WTC11 (cell line): Measurements from ENCODE around the gene STARD13. TPM values are rescaled to one million over a fixed set of nuclear protein-coding genes. Genes with fewer than 3 reads are reported as not detected.

Experiments
- ATAC-seq: fragments of 200-7000 bp; cut with Tn5 transposase; 2 replicates; pipeline ENCODE4 v1.10.0; 2021; ENCODE audit warnings: mild to moderate bottlenecking, moderate library complexity
- CTCF ChIA-PET: fragments of 300-600 bp; sonication (Branson Sonifier 250); formaldehyde crosslinking; loops from one replicate; lab custom pipeline; 2021; ENCODE audit warnings: antibody characterized with exemption; lab: Charles Lee
- POLR2A ChIA-PET: fragments of 350-600 bp; sonication (Branson Sonifier 250); formaldehyde crosslinking; loops from one replicate; lab custom pipeline; 2021; ENCODE audit warnings: antibody characterized with exemption; lab: Charles Lee
- DNase-seq: peaks from one replicate; pipeline ENCODE4 v3.0.0; 2021; ENCODE audit warnings: low spot score
- H3K27ac Mint-ChIP-seq: 2 replicates; pipeline ENCODE4 v1.8.0; 2021; ENCODE audit warnings: mixed read lengths
- H3K27me3 Mint-ChIP-seq: 2 replicates; pipeline ENCODE4 v1.8.0; 2021; ENCODE audit warnings: low read depth, mild to moderate bottlenecking, moderate library complexity, mixed read lengths
- H3K36me3 Mint-ChIP-seq: 2 replicates; pipeline ENCODE4 v1.8.0; 2021; ENCODE audit warnings: mixed read lengths
- H3K4me1 Mint-ChIP-seq: 2 replicates; pipeline ENCODE4 v1.8.0; 2022; ENCODE audit warnings: mixed read lengths
- H3K4me3 Mint-ChIP-seq: 2 replicates; pipeline ENCODE4 v1.8.0; 2021; ENCODE audit warnings: mild to moderate bottlenecking, moderate library complexity, mixed read lengths
- H3K9me3 Mint-ChIP-seq: 2 replicates; pipeline ENCODE4 v1.8.0; 2021; ENCODE audit warnings: mixed read lengths
- ESRRA ChIP-seq: sonication (generic); formaldehyde crosslinking; IDR thresholded peaks from 2 replicates; pipeline ENCODE4 v1.8.1; 2022; ENCODE audit warnings: mild to moderate bottlenecking, missing genetic modification reagents, borderline replicate concordance
- ETV6 ChIP-seq: sonication (generic); formaldehyde crosslinking; IDR thresholded peaks from 2 replicates; pipeline ENCODE4 v1.8.1; 2022; ENCODE audit warnings: mild to moderate bottlenecking, missing genetic modification reagents
- FOXJ3 ChIP-seq: sonication (generic); formaldehyde crosslinking; IDR thresholded peaks from 2 replicates; pipeline ENCODE4 v1.9.0; 2021; ENCODE audit warnings: missing genetic modification reagents, mild to moderate bottlenecking, borderline replicate concordance
- HMGXB4 ChIP-seq: sonication (generic); formaldehyde crosslinking; IDR thresholded peaks from 2 replicates; pipeline ENCODE4 v1.8.1; 2023; ENCODE audit warnings: mild to moderate bottlenecking, moderate library complexity, missing genetic modification reagents
- KAT7 ChIP-seq: sonication (generic); formaldehyde crosslinking; IDR thresholded peaks from 2 replicates; pipeline ENCODE4 v1.8.1; 2023; ENCODE audit warnings: missing genetic modification reagents, mild to moderate bottlenecking, borderline replicate concordance
- MAX ChIP-seq: sonication (generic); formaldehyde crosslinking; IDR thresholded peaks from 2 replicates; pipeline ENCODE4 v1.8.0; 2022; ENCODE audit warnings: mild to moderate bottlenecking, missing genetic modification reagents
- MXD4 ChIP-seq: fragments of 250-450 bp; sonication (Bioruptor Pico); IDR thresholded peaks from 2 replicates; pipeline ENCODE4 v1.8.0; 2021; ENCODE audit warnings: mild to moderate bottlenecking, moderate library complexity, borderline replicate concordance
- OVOL2 ChIP-seq: fragments of 250-450 bp; sonication (Bioruptor Pico); IDR thresholded peaks from 2 replicates; pipeline ENCODE4 v1.9.0; 2021; ENCODE audit warnings: mild to moderate bottlenecking, borderline replicate concordance
- RELA ChIP-seq: sonication (generic); formaldehyde crosslinking; IDR thresholded peaks from 2 replicates; pipeline ENCODE4 v1.8.1; 2022; ENCODE audit warnings: missing genetic modification reagents, mild to moderate bottlenecking, borderline replicate concordance
- TCF7 ChIP-seq: sonication (generic); formaldehyde crosslinking; IDR thresholded peaks from 2 replicates; pipeline ENCODE4 v1.8.0; 2022; ENCODE audit warnings: mild to moderate bottlenecking, low read depth, missing genetic modification reagents, moderate library complexity
- TP53 ChIP-seq: sonication (generic); formaldehyde crosslinking; IDR thresholded peaks from 2 replicates; pipeline ENCODE4 v1.8.1; 2023; ENCODE audit warnings: mild to moderate bottlenecking, missing genetic modification reagents
- ZNF138 ChIP-seq: sonication (generic); formaldehyde crosslinking; conservative IDR thresholded peaks from 2 replicates; pipeline ENCODE4 v1.8.1; 2022; ENCODE audit warnings: mild to moderate bottlenecking, moderate library complexity, missing genetic modification reagents
- ZNF219 ChIP-seq: sonication (generic); formaldehyde crosslinking; IDR thresholded peaks from 2 replicates; pipeline ENCODE4 v1.8.0; 2023; ENCODE audit warnings: missing genetic modification reagents, mild to moderate bottlenecking, borderline replicate concordance
- ZNF263 ChIP-seq: sonication (generic); formaldehyde crosslinking; IDR thresholded peaks from 2 replicates; pipeline ENCODE4 v1.8.1; 2022; ENCODE audit warnings: low read depth, mild to moderate bottlenecking, moderate library complexity, missing genetic modification reagents
- ZNF317 ChIP-seq: sonication (generic); formaldehyde crosslinking; IDR thresholded peaks from 2 replicates; pipeline ENCODE4 v1.8.1; 2023; ENCODE audit warnings: low read depth, mild to moderate bottlenecking, moderate library complexity, missing genetic modification reagents, borderline replicate concordance
- ZNF423 ChIP-seq: fragments of 250-450 bp; sonication (Bioruptor Pico); IDR thresholded peaks from 2 replicates; pipeline ENCODE4 v2.1.2; 2022; ENCODE audit warnings: mild to moderate bottlenecking, moderate library complexity
- total RNA-seq: library from RNA; stranded (reverse); gene quantifications from 3 replicates; pipeline ENCODE4 v1.2.3, GENCODE V29; 2021
- TF ChIP-seq, protein P1 (sequence below): fragments of 250-450 bp; sonication (Bioruptor Pico); IDR thresholded peaks from 2 replicates; pipeline ENCODE4 v2.1.2; 2022; ENCODE audit warnings: mild to moderate bottlenecking, moderate library complexity
- TF ChIP-seq, protein P2 (sequence below): fragments of 200-600 bp; IDR thresholded peaks from 2 replicates; pipeline ENCODE4 v1.8.0; 2022; ENCODE audit warnings: antibody characterized with exemption
- TF ChIP-seq, protein P3 (sequence below): sonication (generic); formaldehyde crosslinking; IDR thresholded peaks from 2 replicates; pipeline ENCODE4 v1.8.1; 2022; ENCODE audit warnings: low read depth, missing genetic modification reagents, borderline replicate concordance

Gene STARD13
- total RNA-seq, 1 experiment from 2014 or later = 4.4 TPM

- H3K27ac Mint-ChIP-seq = no peak overlapping the region
- H3K9me3 Mint-ChIP-seq = peaks cover 11% of the 10 kb centered on the region
- H3K4me3 Mint-ChIP-seq = no peak overlapping the region
- no peak for TF ChIP-seq ESRRA (CRISPR knock-in tag)
- TF ChIP-seq RELA = no peak
- no peak for TF ChIP-seq ZNF138 (CRISPR knock-in tag)
- no peak for TF ChIP-seq ETV6
- TF ChIP-seq ZNF263 (CRISPR knock-in tag) = no peak
- TF ChIP-seq FOXJ3 = no peak
- no peak for TF ChIP-seq OVOL2 (CRISPR knock-in tag)
- TF ChIP-seq TP53 (CRISPR knock-in tag) = no peak
- TF ChIP-seq, protein P1, sequence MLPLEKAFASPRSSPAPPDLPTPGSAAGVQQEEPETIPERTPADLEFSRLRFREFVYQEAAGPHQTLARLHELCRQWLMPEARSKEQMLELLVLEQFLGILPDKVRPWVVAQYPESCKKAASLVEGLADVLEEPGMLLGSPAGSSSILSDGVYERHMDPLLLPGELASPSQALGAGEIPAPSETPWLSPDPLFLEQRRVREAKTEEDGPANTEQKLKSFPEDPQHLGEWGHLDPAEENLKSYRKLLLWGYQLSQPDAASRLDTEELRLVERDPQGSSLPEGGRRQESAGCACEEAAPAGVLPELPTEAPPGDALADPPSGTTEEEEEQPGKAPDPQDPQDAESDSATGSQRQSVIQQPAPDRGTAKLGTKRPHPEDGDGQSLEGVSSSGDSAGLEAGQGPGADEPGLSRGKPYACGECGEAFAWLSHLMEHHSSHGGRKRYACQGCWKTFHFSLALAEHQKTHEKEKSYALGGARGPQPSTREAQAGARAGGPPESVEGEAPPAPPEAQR (CRISPR knock-in tag) = no peak
- TF ChIP-seq, protein P2, sequence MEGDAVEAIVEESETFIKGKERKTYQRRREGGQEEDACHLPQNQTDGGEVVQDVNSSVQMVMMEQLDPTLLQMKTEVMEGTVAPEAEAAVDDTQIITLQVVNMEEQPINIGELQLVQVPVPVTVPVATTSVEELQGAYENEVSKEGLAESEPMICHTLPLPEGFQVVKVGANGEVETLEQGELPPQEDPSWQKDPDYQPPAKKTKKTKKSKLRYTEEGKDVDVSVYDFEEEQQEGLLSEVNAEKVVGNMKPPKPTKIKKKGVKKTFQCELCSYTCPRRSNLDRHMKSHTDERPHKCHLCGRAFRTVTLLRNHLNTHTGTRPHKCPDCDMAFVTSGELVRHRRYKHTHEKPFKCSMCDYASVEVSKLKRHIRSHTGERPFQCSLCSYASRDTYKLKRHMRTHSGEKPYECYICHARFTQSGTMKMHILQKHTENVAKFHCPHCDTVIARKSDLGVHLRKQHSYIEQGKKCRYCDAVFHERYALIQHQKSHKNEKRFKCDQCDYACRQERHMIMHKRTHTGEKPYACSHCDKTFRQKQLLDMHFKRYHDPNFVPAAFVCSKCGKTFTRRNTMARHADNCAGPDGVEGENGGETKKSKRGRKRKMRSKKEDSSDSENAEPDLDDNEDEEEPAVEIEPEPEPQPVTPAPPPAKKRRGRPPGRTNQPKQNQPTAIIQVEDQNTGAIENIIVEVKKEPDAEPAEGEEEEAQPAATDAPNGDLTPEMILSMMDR = no peak
- TF ChIP-seq MAX (CRISPR knock-in tag) = no peak
- TF ChIP-seq KAT7 = no peak
- no peak for TF ChIP-seq TCF7
- no peak for TF ChIP-seq ZNF317 (CRISPR knock-in tag)
- TF ChIP-seq, protein P3, sequence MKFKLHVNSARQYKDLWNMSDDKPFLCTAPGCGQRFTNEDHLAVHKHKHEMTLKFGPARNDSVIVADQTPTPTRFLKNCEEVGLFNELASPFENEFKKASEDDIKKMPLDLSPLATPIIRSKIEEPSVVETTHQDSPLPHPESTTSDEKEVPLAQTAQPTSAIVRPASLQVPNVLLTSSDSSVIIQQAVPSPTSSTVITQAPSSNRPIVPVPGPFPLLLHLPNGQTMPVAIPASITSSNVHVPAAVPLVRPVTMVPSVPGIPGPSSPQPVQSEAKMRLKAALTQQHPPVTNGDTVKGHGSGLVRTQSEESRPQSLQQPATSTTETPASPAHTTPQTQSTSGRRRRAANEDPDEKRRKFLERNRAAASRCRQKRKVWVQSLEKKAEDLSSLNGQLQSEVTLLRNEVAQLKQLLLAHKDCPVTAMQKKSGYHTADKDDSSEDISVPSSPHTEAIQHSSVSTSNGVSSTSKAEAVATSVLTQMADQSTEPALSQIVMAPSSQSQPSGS (CRISPR knock-in tag) = no peak
- TF ChIP-seq, all 79 proteins: peak for 0
- no peak for DNase-seq
- POLR2A ChIA-PET = no interaction called here
- no peaks in the 10 kb centered on the region for H3K4me1 Mint-ChIP-seq
- CTCF ChIA-PET = no interaction called here
- no peak for ATAC-seq
- H3K36me3 Mint-ChIP-seq = peaks cover 6% of the 10 kb centered on the region; the same call in 1 of the 2 replicates
- H3K27me3 Mint-ChIP-seq = no peaks in the 10 kb centered on the region
Measured at GRCh38 chr13:33168321-33168960, 117.1 kb downstream of the STARD13 start.

DNA sequence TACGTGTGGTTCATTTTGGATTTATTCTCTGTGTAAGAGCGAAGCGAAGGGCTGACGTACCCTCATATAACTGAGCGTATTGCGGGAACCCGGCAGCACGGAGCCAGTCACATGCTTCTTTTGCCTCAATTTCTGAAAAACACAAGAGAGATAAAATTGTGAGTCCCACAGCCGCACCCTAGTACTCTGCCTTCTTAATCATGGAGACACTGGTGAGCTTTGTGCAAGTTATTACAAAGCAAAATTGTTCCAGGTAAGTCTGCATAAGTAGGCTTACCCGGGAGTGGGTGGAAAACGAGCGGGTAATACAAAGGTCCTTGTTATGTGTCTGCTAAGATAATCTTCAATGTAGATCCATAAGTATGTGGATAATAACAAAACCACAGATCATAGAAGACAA, 118.1 kb downstream of the STARD13 start:
- peaks cover 14% of the 10 kb centered on the region for H3K36me3 Mint-ChIP-seq
- H3K27ac Mint-ChIP-seq = no peak overlapping the region
- no peaks in the 10 kb centered on the region for H3K4me1 Mint-ChIP-seq
- peaks cover 19% of the 10 kb centered on the region for H3K9me3 Mint-ChIP-seq
- no peak for TF ChIP-seq ZNF138 (CRISPR knock-in tag)
- TF ChIP-seq ZNF219 = no peak
- TF ChIP-seq MXD4 (CRISPR knock-in tag) = no peak
- TF ChIP-seq ZNF423 (CRISPR knock-in tag) = no peak
- no peak for TF ChIP-seq HMGXB4
- ChIA-PET CTCF (no interaction called here), POLR2A (no interaction called here)
- H3K4me3 Mint-ChIP-seq = no peak overlapping the region
- no peak for DNase-seq
- H3K27me3 Mint-ChIP-seq = no peaks in the 10 kb centered on the region
- no peak for ATAC-seq
